HK-2 (cell line): ENCODE results near the gene VWA8.

Experiments used
- DNase-seq: peaks from one replicate; pipeline ENCODE4 v3.0.0-alpha.2; 2018; ENCODE audit not compliant: unreplicated experiment

Gene VWA8

GRCh38 chr13:41520016-41520659 is 440.8 kb downstream of the VWA8 start:
- DNase-seq = no peak
